Keratinocyte (primary cell): ENCODE measurements around the gene KCNA3. TPM values are rescaled to one million over a fixed set of nuclear protein-coding genes. Genes with fewer than 3 reads are reported as not detected.

Experiments used
- DNase-seq: peaks from one replicate; pipeline ENCODE4 v3.0.0-alpha.2; 2011; ENCODE audit warnings: low read depth, missing footprints, low spot score
- FAIRE-seq: peaks from 2 replicates; lab custom pipeline; 2011; peaks lifted over from hg19 to GRCh38; lab: Jason Lieb, UNC
- H2AFZ ChIP-seq: 2 replicates; pipeline ENCODE4 v1.6.0; 2012; ENCODE audit warnings: low read length, control low read depth, inconsistent platforms; ENCODE audit not compliant: control insufficient read depth
- H3K27ac ChIP-seq: 2 replicates; pipeline ENCODE4 v1.5.1; 2011; ENCODE audit warnings: low read length; ENCODE audit not compliant: control insufficient read depth, insufficient read depth
- H3K27me3 ChIP-seq: 3 replicates; pipeline ENCODE4 v1.6.0; 2011; ENCODE audit warnings: low read length; ENCODE audit not compliant: control insufficient read depth, insufficient read depth; ENCODE audit errors: extremely low read depth
- H3K36me3 ChIP-seq, 2 experiments: 2 replicates in 1 of 2; 3 replicates in 1 of 2; pipeline ENCODE4 v1.5.1; 2011; ENCODE audit warnings: low read length in 2 of 2, mild to moderate bottlenecking in 1 of 2; ENCODE audit not compliant: control insufficient read depth in 2 of 2, insufficient read depth in 2 of 2; ENCODE audit errors: extremely low read depth in 1 of 2
- H3K4me1 ChIP-seq: 3 replicates; pipeline ENCODE4 v1.5.1; 2011; ENCODE audit warnings: low read length; ENCODE audit not compliant: control insufficient read depth, insufficient read depth; ENCODE audit errors: extremely low read depth
- H3K4me2 ChIP-seq: 3 replicates; pipeline ENCODE4 v1.6.0; 2011; ENCODE audit warnings: low read depth, low read length; ENCODE audit not compliant: control insufficient read depth, insufficient read depth; ENCODE audit errors: extremely low read depth
- H3K4me3 ChIP-seq, 3 experiments: fragments of 200-600 bp in 1 of 3; sonication (generic) in 1 of 3; 2 replicates in 2 of 3; 3 replicates in 1 of 3; pipeline ENCODE4 v1.5.1; 2011 to 2016; ENCODE audit warnings: low read length in 3 of 3, mild to moderate bottlenecking in 3 of 3, control low read depth in 2 of 3, inconsistent platforms in 1 of 3, low read depth in 1 of 3, mixed read lengths in 1 of 3, mixed run types in 1 of 3, moderate library complexity in 1 of 3; ENCODE audit not compliant: control insufficient read depth in 2 of 3, insufficient read depth in 2 of 3; ENCODE audit errors: extremely low read depth in 1 of 3
- H3K79me2 ChIP-seq: 2 replicates; pipeline ENCODE4 v1.6.0; 2012; ENCODE audit warnings: low read length; ENCODE audit not compliant: control insufficient read depth, insufficient read depth
- H3K9ac ChIP-seq: 3 replicates; pipeline ENCODE4 v1.6.0; 2011; ENCODE audit warnings: low read length; ENCODE audit not compliant: control insufficient read depth, insufficient read depth; ENCODE audit errors: extremely low read depth
- H3K9me1 ChIP-seq: 3 replicates; pipeline ENCODE4 v1.6.0; 2011; ENCODE audit warnings: low read length; ENCODE audit not compliant: control insufficient read depth, insufficient read depth; ENCODE audit errors: extremely low read depth
- H3K9me3 ChIP-seq: 2 replicates; pipeline ENCODE4 v1.5.1; 2012; ENCODE audit warnings: low read depth, low read length; ENCODE audit not compliant: control insufficient read depth
- H4K20me1 ChIP-seq: 3 replicates; pipeline ENCODE4 v1.6.0; 2011; ENCODE audit warnings: low read length; ENCODE audit not compliant: control insufficient read depth, insufficient read depth; ENCODE audit errors: extremely low read depth
- EZH2 ChIP-seq: IDR thresholded peaks from one replicate; pipeline ENCODE4 v1.6.1; 2012; ENCODE audit warnings: inconsistent platforms, mild to moderate bottlenecking, low read length, moderate library complexity
- dilution Hi-C: fragments of 300-500 bp; cut with MboI; formaldehyde crosslinking; loops from one replicate; pipeline ENCODE4 v1.7.0; 2020; ENCODE audit warnings: low sequenced_read_pairs; ENCODE audit not compliant: extremely low pct_ligation_motif_present
- polyA plus RNA-seq, 5 experiments: library from polyadenylated mRNA; depleted of rRNA in 3 of 5; stranded (reverse) in 3 of 5; stranded (forward) in 1 of 5; unstranded in 1 of 5; fragments of >200 nt; gene quantifications; 1 replicate in 1 of 5; 2 replicates in 3 of 5; 3 replicates in 1 of 5; pipeline versions ENCODE4 v1.2.1 to v1.2.3, GENCODE V29; 2011 to 2012; ENCODE audit warnings: missing spikeins in 2 of 5, low read depth in 1 of 5, low replicate concordance in 1 of 5
- TF ChIP-seq, protein P1 (sequence below), 3 experiments: IDR thresholded peaks in 1 of 3; conservative IDR thresholded peaks in 1 of 3; optimal IDR thresholded peaks in 1 of 3; 2 replicates in 2 of 3; 3 replicates in 1 of 3; pipeline versions ENCODE3 to v1.5.1; 2011; ENCODE audit warnings: low read length in 3 of 3, mild to moderate bottlenecking in 3 of 3, moderate library complexity in 2 of 3, control low read depth in 1 of 3, inconsistent platforms in 1 of 3; ENCODE audit not compliant: insufficient read depth in 2 of 3; ENCODE audit errors: extremely low read depth in 1 of 3

KCNA3 gene
- polyA plus RNA-seq, 1 donor (not counting 4 experiments of a cell fraction or from before 2014, with no cell fraction given) = not detected

DNA sequence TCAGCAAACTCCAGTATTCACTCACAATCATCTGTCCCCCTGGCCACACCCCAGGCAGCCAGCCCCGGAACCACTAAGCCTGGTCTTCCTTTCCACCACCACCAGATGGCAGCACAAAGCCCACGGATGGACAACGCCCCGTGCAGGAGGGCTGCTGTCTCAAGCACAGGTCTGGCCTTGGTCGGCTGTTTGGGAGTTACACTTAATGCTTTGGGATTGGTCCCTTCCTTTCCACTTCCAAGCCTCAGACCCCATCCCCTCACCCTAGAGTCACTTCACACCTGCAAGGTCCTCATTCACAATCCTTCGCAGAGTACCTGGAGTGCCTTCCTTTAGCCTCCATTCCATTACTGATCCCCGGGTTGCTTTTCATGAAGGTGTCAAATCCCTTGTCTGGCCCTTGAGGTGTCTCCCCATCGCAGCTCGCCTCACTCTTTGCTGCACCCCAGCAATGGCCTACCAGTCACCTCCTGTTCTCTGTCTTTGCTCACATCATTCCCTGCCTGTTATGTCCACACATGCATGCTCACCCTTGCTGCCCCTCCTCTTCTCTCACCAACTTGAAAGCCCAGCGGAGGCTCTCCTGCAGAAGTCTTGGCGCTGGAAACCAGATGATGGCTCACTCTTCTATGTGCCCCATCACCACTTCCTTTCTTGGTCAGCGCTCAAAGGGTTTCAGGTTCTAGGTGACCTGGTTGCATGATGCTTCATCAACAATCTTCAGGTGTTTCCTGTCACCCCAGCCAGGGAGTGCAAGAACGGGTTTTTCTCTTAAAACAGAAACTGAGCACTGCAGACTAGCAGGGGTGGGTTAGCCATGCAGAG is 43.7 kb downstream of the KCNA3 start:
- Histone ChIP-seq H3K79me2 (no peaks in the 10 kb centered on the region), H3K27me3 (peaks cover 5% of the 10 kb centered on the region), H3K4me1 (no peaks in the 10 kb centered on the region), H4K20me1 (no peaks in the 10 kb centered on the region), H3K4me2 (no peak overlapping the region), H3K9ac (no peak overlapping the region), H3K9me1 (no peaks in the 10 kb centered on the region), H3K9me3 (no peaks in the 10 kb centered on the region), H2AFZ (no peak overlapping the region), H3K27ac (no peak overlapping the region), H3K4me3 (no peak overlapping the region), H3K36me3 (no peaks in the 10 kb centered on the region)
- dilution Hi-C loops = no loop called here
- FAIRE-seq = peak; percentile 49
- TF ChIP-seq EZH2 = no peak
- TF ChIP-seq, protein P1, sequence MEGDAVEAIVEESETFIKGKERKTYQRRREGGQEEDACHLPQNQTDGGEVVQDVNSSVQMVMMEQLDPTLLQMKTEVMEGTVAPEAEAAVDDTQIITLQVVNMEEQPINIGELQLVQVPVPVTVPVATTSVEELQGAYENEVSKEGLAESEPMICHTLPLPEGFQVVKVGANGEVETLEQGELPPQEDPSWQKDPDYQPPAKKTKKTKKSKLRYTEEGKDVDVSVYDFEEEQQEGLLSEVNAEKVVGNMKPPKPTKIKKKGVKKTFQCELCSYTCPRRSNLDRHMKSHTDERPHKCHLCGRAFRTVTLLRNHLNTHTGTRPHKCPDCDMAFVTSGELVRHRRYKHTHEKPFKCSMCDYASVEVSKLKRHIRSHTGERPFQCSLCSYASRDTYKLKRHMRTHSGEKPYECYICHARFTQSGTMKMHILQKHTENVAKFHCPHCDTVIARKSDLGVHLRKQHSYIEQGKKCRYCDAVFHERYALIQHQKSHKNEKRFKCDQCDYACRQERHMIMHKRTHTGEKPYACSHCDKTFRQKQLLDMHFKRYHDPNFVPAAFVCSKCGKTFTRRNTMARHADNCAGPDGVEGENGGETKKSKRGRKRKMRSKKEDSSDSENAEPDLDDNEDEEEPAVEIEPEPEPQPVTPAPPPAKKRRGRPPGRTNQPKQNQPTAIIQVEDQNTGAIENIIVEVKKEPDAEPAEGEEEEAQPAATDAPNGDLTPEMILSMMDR (optimal IDR thresholded peaks at IDR 0.05 in 1 of 3, IDR thresholded peaks at IDR 0.05 in 1 of 3, conservative IDR thresholded peaks at IDR 0.05 in 1 of 3; ENCODE audit: extremely low read depth in 1 of 3, insufficient read depth in 2 of 3, low read length in 3 of 3) = peak; percentile 80 to 94 (median 89)
- peak; percentile 23 for DNase-seq

DNA sequence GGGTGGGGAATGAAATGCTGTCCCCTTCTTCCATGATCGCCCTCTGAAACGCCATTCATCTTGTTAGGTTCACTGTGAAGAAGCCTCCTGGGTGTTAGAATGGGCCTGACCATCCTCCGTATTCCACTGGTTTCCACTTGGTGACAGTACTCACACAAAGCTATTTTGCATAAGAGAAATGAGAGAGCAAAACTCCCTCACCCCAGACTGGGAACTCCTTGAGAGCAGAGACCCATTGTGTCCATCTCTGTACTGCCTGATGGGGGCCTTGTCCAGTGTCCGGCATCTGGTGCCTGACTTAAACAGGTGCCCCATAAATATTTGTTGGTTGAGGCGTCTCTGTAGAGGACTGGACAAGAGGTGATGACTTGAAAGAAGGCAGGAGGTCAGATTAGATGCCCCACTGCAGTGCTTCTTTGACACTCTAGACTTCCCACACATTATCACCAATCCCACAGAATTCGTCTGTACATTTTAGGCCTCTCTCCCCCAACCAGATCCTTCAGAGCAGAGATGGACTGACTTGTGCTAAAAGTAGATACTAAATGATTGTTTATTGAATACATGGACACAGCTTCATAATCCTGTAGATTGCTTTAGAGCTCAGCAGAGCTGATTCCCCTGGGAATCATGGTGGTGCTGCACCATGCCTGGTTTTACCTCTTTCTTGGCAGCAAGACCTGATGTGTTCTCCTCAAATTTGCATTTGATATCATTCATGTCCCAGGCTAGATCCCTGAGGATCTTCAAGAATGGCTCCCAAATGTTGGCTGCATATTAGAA is 46.2 kb downstream of the KCNA3 start:
- Histone ChIP-seq H3K9ac (no peak overlapping the region), H3K79me2 (no peaks in the 10 kb centered on the region), H4K20me1 (no peaks in the 10 kb centered on the region), H3K9me1 (no peaks in the 10 kb centered on the region), H3K4me2 (no peak overlapping the region), H3K4me3 (no peak overlapping the region), H3K27me3 (peaks cover under 1% of the 10 kb centered on the region), H3K36me3 (no peaks in the 10 kb centered on the region), H3K9me3 (no peaks in the 10 kb centered on the region), H3K4me1 (no peaks in the 10 kb centered on the region), H3K27ac (no peak overlapping the region), H2AFZ (no peak overlapping the region)
- DNase-seq (no peak), FAIRE-seq (no peak)
- dilution Hi-C loops = no loop called here
- TF ChIP-seq EZH2 = no peak
- TF ChIP-seq, protein P1 (optimal IDR thresholded peaks at IDR 0.05 in 1 of 3, IDR thresholded peaks at IDR 0.05 in 1 of 3, conservative IDR thresholded peaks at IDR 0.05 in 1 of 3; ENCODE audit: extremely low read depth in 1 of 3, insufficient read depth in 2 of 3, low read length in 3 of 3) = no peak
